Keratinocyte (primary cell): Measurements from ENCODE around the gene CTNND2. TPM values are rescaled to one million over a fixed set of nuclear protein-coding genes. Genes with fewer than 3 reads are reported as not detected.

Source experiments
- DNase-seq: peaks from one replicate; pipeline ENCODE4 v3.0.0-alpha.2; 2011; ENCODE audit warnings: low read depth, missing footprints, low spot score
- FAIRE-seq: peaks from 2 replicates; lab custom pipeline; 2011; peaks lifted over from hg19 to GRCh38; lab: Jason Lieb, UNC
- H2AFZ ChIP-seq: 2 replicates; pipeline ENCODE4 v1.6.0; 2012; ENCODE audit warnings: low read length, control low read depth, inconsistent platforms; ENCODE audit not compliant: control insufficient read depth
- H3K27ac ChIP-seq: 2 replicates; pipeline ENCODE4 v1.5.1; 2011; ENCODE audit warnings: low read length; ENCODE audit not compliant: control insufficient read depth, insufficient read depth
- H3K27me3 ChIP-seq: 3 replicates; pipeline ENCODE4 v1.6.0; 2011; ENCODE audit warnings: low read length; ENCODE audit not compliant: control insufficient read depth, insufficient read depth; ENCODE audit errors: extremely low read depth
- H3K36me3 ChIP-seq, 2 experiments: 2 replicates in 1 of 2; 3 replicates in 1 of 2; pipeline ENCODE4 v1.5.1; 2011; ENCODE audit warnings: low read length in 2 of 2, mild to moderate bottlenecking in 1 of 2; ENCODE audit not compliant: control insufficient read depth in 2 of 2, insufficient read depth in 2 of 2; ENCODE audit errors: extremely low read depth in 1 of 2
- H3K4me1 ChIP-seq: 3 replicates; pipeline ENCODE4 v1.5.1; 2011; ENCODE audit warnings: low read length; ENCODE audit not compliant: control insufficient read depth, insufficient read depth; ENCODE audit errors: extremely low read depth
- H3K4me2 ChIP-seq: 3 replicates; pipeline ENCODE4 v1.6.0; 2011; ENCODE audit warnings: low read depth, low read length; ENCODE audit not compliant: control insufficient read depth, insufficient read depth; ENCODE audit errors: extremely low read depth
- H3K4me3 ChIP-seq, 3 experiments: fragments of 200-600 bp in 1 of 3; sonication (generic) in 1 of 3; 2 replicates in 2 of 3; 3 replicates in 1 of 3; pipeline ENCODE4 v1.5.1; 2011 to 2016; ENCODE audit warnings: low read length in 3 of 3, mild to moderate bottlenecking in 3 of 3, control low read depth in 2 of 3, inconsistent platforms in 1 of 3, low read depth in 1 of 3, mixed read lengths in 1 of 3, mixed run types in 1 of 3, moderate library complexity in 1 of 3; ENCODE audit not compliant: control insufficient read depth in 2 of 3, insufficient read depth in 2 of 3; ENCODE audit errors: extremely low read depth in 1 of 3
- H3K79me2 ChIP-seq: 2 replicates; pipeline ENCODE4 v1.6.0; 2012; ENCODE audit warnings: low read length; ENCODE audit not compliant: control insufficient read depth, insufficient read depth
- H3K9ac ChIP-seq: 3 replicates; pipeline ENCODE4 v1.6.0; 2011; ENCODE audit warnings: low read length; ENCODE audit not compliant: control insufficient read depth, insufficient read depth; ENCODE audit errors: extremely low read depth
- H3K9me1 ChIP-seq: 3 replicates; pipeline ENCODE4 v1.6.0; 2011; ENCODE audit warnings: low read length; ENCODE audit not compliant: control insufficient read depth, insufficient read depth; ENCODE audit errors: extremely low read depth
- H3K9me3 ChIP-seq: 2 replicates; pipeline ENCODE4 v1.5.1; 2012; ENCODE audit warnings: low read depth, low read length; ENCODE audit not compliant: control insufficient read depth
- H4K20me1 ChIP-seq: 3 replicates; pipeline ENCODE4 v1.6.0; 2011; ENCODE audit warnings: low read length; ENCODE audit not compliant: control insufficient read depth, insufficient read depth; ENCODE audit errors: extremely low read depth
- EZH2 ChIP-seq: IDR thresholded peaks from one replicate; pipeline ENCODE4 v1.6.1; 2012; ENCODE audit warnings: inconsistent platforms, mild to moderate bottlenecking, low read length, moderate library complexity
- dilution Hi-C: fragments of 300-500 bp; cut with MboI; formaldehyde crosslinking; loops from one replicate; pipeline ENCODE4 v1.7.0; 2020; ENCODE audit warnings: low sequenced_read_pairs; ENCODE audit not compliant: extremely low pct_ligation_motif_present
- polyA plus RNA-seq, 5 experiments: library from polyadenylated mRNA; depleted of rRNA in 3 of 5; stranded (reverse) in 3 of 5; stranded (forward) in 1 of 5; unstranded in 1 of 5; fragments of >200 nt; gene quantifications; 1 replicate in 1 of 5; 2 replicates in 3 of 5; 3 replicates in 1 of 5; pipeline versions ENCODE4 v1.2.1 to v1.2.3, GENCODE V29; 2011 to 2012; ENCODE audit warnings: missing spikeins in 2 of 5, low read depth in 1 of 5, low replicate concordance in 1 of 5
- TF ChIP-seq, protein P1 (sequence below), 3 experiments: IDR thresholded peaks in 1 of 3; conservative IDR thresholded peaks in 1 of 3; optimal IDR thresholded peaks in 1 of 3; 2 replicates in 2 of 3; 3 replicates in 1 of 3; pipeline versions ENCODE3 to v1.5.1; 2011; ENCODE audit warnings: low read length in 3 of 3, mild to moderate bottlenecking in 3 of 3, moderate library complexity in 2 of 3, control low read depth in 1 of 3, inconsistent platforms in 1 of 3; ENCODE audit not compliant: insufficient read depth in 2 of 3; ENCODE audit errors: extremely low read depth in 1 of 3

Gene CTNND2
- polyA plus RNA-seq, 1 donor (not counting 4 experiments of a cell fraction or from before 2014, with no cell fraction given), result not detected

DNA sequence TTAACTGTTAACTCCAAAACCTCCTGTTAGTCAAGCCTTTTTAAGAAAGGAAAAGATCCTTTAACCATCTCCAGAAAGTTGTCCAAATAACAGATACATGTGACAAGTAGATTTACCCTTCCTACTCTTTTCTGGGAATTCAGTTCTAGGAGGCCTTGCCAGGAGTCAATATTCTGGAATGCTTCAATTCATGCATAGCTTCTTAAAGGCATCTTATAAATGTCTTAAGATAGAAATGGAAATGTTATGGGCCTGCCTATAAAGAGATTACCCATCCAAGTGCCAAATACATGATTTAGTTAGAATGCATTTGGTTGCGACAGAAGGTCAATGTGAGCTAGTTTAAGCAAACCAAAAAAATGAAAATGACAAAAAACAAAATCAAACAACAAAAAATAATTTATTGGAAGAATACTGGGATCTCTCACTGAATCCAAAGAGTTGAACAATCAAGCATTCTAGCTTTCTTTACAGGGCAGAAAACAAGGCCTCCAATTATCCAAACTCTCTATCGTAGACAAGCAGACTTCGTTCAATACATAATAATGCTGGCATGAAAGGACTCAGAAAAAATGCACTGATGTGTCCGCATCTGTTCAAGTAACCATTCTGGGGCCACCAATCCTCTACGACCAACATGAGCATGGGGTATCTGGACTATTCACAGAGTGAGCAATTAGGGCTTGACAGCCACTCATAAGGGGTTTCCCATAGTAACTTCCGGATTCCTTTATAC is 188.6 kb downstream of the CTNND2 start:
- H3K9ac ChIP-seq, result no peak overlapping the region

DNA sequence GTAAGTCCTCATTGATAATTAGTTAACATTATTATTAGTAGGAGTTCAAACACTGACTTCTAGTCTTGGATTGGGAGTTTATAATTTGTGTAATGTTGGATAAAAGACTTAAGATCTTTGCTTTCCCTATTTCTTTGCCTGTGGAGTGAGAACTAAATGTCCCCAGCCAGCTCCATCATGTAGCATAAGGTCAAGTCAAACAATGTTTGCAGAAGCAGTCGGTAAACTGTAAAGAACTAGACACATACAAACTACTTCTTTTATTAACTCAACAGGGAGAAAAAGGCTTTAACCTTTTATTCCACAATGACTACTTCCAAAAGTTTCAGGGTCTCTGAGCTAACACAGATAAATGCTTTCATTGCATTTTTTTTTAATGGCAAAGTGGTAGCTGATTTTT is 192.3 kb downstream of the CTNND2 start:
- no peak overlapping the region for H3K4me3 ChIP-seq
- no peak overlapping the region for H3K9ac ChIP-seq
- dilution Hi-C loops, result no loop called here
- no peak overlapping the region for H2AFZ ChIP-seq
- FAIRE-seq (no peak), DNase-seq (no peak)
- no peak overlapping the region for H3K4me2 ChIP-seq
- no peaks in the 10 kb centered on the region for H3K9me1 ChIP-seq
- no peaks in the 10 kb centered on the region for H3K4me1 ChIP-seq
- TF ChIP-seq, protein P1, sequence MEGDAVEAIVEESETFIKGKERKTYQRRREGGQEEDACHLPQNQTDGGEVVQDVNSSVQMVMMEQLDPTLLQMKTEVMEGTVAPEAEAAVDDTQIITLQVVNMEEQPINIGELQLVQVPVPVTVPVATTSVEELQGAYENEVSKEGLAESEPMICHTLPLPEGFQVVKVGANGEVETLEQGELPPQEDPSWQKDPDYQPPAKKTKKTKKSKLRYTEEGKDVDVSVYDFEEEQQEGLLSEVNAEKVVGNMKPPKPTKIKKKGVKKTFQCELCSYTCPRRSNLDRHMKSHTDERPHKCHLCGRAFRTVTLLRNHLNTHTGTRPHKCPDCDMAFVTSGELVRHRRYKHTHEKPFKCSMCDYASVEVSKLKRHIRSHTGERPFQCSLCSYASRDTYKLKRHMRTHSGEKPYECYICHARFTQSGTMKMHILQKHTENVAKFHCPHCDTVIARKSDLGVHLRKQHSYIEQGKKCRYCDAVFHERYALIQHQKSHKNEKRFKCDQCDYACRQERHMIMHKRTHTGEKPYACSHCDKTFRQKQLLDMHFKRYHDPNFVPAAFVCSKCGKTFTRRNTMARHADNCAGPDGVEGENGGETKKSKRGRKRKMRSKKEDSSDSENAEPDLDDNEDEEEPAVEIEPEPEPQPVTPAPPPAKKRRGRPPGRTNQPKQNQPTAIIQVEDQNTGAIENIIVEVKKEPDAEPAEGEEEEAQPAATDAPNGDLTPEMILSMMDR (optimal IDR thresholded peaks at IDR 0.05 in 1 of 3, IDR thresholded peaks at IDR 0.05 in 1 of 3, conservative IDR thresholded peaks at IDR 0.05 in 1 of 3; ENCODE audit: extremely low read depth in 1 of 3, insufficient read depth in 2 of 3, low read length in 3 of 3), result no peak
- TF ChIP-seq EZH2, result no peak
- H3K9me3 ChIP-seq, result no peaks in the 10 kb centered on the region
- no peaks in the 10 kb centered on the region for H3K79me2 ChIP-seq
- no peaks in the 10 kb centered on the region for H3K27me3 ChIP-seq
- no peak overlapping the region for H3K27ac ChIP-seq
- no peaks in the 10 kb centered on the region for H3K36me3 ChIP-seq
- H4K20me1 ChIP-seq, result no peaks in the 10 kb centered on the region

More for the DNA sequence above, 188.6 kb downstream of the CTNND2 start:
- Histone ChIP-seq H3K4me1 (no peaks in the 10 kb centered on the region), H3K27ac (no peak overlapping the region), H3K4me2 (no peak overlapping the region), H3K36me3 (no peaks in the 10 kb centered on the region), H4K20me1 (no peaks in the 10 kb centered on the region), H3K79me2 (no peaks in the 10 kb centered on the region), H3K27me3 (no peaks in the 10 kb centered on the region), H3K9me1 (no peaks in the 10 kb centered on the region), H2AFZ (no peak overlapping the region), H3K4me3 (no peak overlapping the region), H3K9me3 (no peaks in the 10 kb centered on the region)
- TF ChIP-seq, protein P1 (optimal IDR thresholded peaks at IDR 0.05 in 1 of 3, IDR thresholded peaks at IDR 0.05 in 1 of 3, conservative IDR thresholded peaks at IDR 0.05 in 1 of 3; ENCODE audit: extremely low read depth in 1 of 3, insufficient read depth in 2 of 3, low read length in 3 of 3), result no peak
- no peak for TF ChIP-seq EZH2
- no peak for FAIRE-seq
- dilution Hi-C loops, result no loop called here
- DNase-seq, result no peak
